Measurements from ENCODE around the gene RSPO1. TPM values are rescaled to one million over a fixed set of nuclear protein-coding genes. Genes with fewer than 3 reads are reported as not detected.

Gene RSPO1
- polyA plus RNA-seq, 1 donor from 2014 or later = not detected

GRCh38 chr1:37614105-37614504, 20.6 kb downstream of the RSPO1 start:
- TF ChIP-seq TAF1 (IDR thresholded peaks at IDR 0.05; ENCODE audit: low read depth) (no peak), MXI1 (conservative IDR thresholded peaks at IDR 0.05; ENCODE audit: poor library complexity, severe bottlenecking) (no peak), SMC3 (conservative IDR thresholded peaks at IDR 0.05; ENCODE audit: poor library complexity) (no peak)
- Histone ChIP-seq H2AFZ (ENCODE audit: low read depth, low read length) (no peak overlapping the region), H3K9me2 (ENCODE audit: insufficient read depth, low read length) (no peaks in the 10 kb centered on the region), H3K27me3 (ENCODE audit: insufficient read depth, low read depth, low read length) (no peaks in the 10 kb centered on the region), H3K9ac (ENCODE audit: low read length) (no peak overlapping the region), H3K4me2 (ENCODE audit: low read length) (no peak overlapping the region), H3K36me3 (ENCODE audit: insufficient read depth, low read length) (no peaks in the 10 kb centered on the region), H3K79me2 (replicated peaks; ENCODE audit: insufficient read depth, low read length) (no peaks in the 10 kb centered on the region), H4K20me1 (ENCODE audit: insufficient read depth) (no peaks in the 10 kb centered on the region), H3K9me3 (ENCODE audit: low read length) (no peaks in the 10 kb centered on the region), H3F3A (ENCODE audit: insufficient read depth, low read length, poor library complexity, severe bottlenecking) (no peaks in the 10 kb centered on the region), H3K27ac (ENCODE audit: low read length) (no peak overlapping the region), H3K4me3 (ENCODE audit: low read length) (no peak overlapping the region)

GRCh38 chr1:37612186-37612585, 22.5 kb downstream of the RSPO1 start:
- H3K9me3 ChIP-seq (ENCODE audit: low read length) = no peaks in the 10 kb centered on the region
- H3K27ac ChIP-seq (ENCODE audit: low read length) = no peak overlapping the region
- H3K4me3 ChIP-seq (ENCODE audit: low read length) = no peak overlapping the region
- no peaks in the 10 kb centered on the region for H3K36me3 ChIP-seq (ENCODE audit: insufficient read depth, low read length)
- no peaks in the 10 kb centered on the region for H3K27me3 ChIP-seq (ENCODE audit: insufficient read depth, low read depth, low read length)
- no peaks in the 10 kb centered on the region for H3F3A ChIP-seq (ENCODE audit: insufficient read depth, low read length, poor library complexity, severe bottlenecking)
- no peak overlapping the region for H3K9ac ChIP-seq (ENCODE audit: low read length)
- H3K79me2 ChIP-seq (replicated peaks; ENCODE audit: insufficient read depth, low read length) = no peaks in the 10 kb centered on the region
- no peak overlapping the region for H2AFZ ChIP-seq (ENCODE audit: low read depth, low read length)
- H3K4me2 ChIP-seq (ENCODE audit: low read length) = no peak overlapping the region
- no peak for TF ChIP-seq SMC3 (conservative IDR thresholded peaks at IDR 0.05; ENCODE audit: poor library complexity)
- no peaks in the 10 kb centered on the region for H4K20me1 ChIP-seq (ENCODE audit: insufficient read depth)
- H3K9me2 ChIP-seq (ENCODE audit: insufficient read depth, low read length) = no peaks in the 10 kb centered on the region

GRCh38 chr1:37609994-37610393, 24.7 kb downstream of the RSPO1 start:
- Histone ChIP-seq H2AFZ (ENCODE audit: low read depth, low read length) (no peak overlapping the region), H3K9me2 (ENCODE audit: insufficient read depth, low read length) (no peaks in the 10 kb centered on the region), H3K9me3 (ENCODE audit: low read length) (no peaks in the 10 kb centered on the region), H3K27ac (ENCODE audit: low read length) (no peak overlapping the region), H3K4me3 (ENCODE audit: low read length) (no peak overlapping the region), H3K79me2 (replicated peaks; ENCODE audit: insufficient read depth, low read length) (no peaks in the 10 kb centered on the region), H3K36me3 (ENCODE audit: insufficient read depth, low read length) (no peaks in the 10 kb centered on the region), H3K9ac (ENCODE audit: low read length) (no peak overlapping the region), H4K20me1 (ENCODE audit: insufficient read depth) (no peaks in the 10 kb centered on the region), H3K27me3 (ENCODE audit: insufficient read depth, low read depth, low read length) (no peaks in the 10 kb centered on the region), H3K4me2 (ENCODE audit: low read length) (no peak overlapping the region), H3F3A (ENCODE audit: insufficient read depth, low read length, poor library complexity, severe bottlenecking) (no peaks in the 10 kb centered on the region)
- TF ChIP-seq SMC3 (conservative IDR thresholded peaks at IDR 0.05; ENCODE audit: poor library complexity) (no peak), TAF1 (IDR thresholded peaks at IDR 0.05; ENCODE audit: low read depth) (no peak), POLR2AphosphoS5 (IDR thresholded peaks at IDR 0.05) (no peak), EZH2 (IDR thresholded peaks at IDR 0.05; ENCODE audit: borderline replicate concordance, insufficient read depth, low read length, poor library complexity, severe bottlenecking) (no peak), RAD21 (conservative IDR thresholded peaks at IDR 0.05) (no peak), CTCF (IDR thresholded peaks at IDR 0.05; ENCODE audit: poor library complexity, severe bottlenecking) (no peak), MXI1 (conservative IDR thresholded peaks at IDR 0.05; ENCODE audit: poor library complexity, severe bottlenecking) (no peak), REST (IDR thresholded peaks at IDR 0.05; ENCODE audit: borderline replicate concordance) (no peak), EP300 (conservative IDR thresholded peaks at IDR 0.05; ENCODE audit: poor library complexity, severe bottlenecking) (no peak)

Measured in neural cell (in vitro differentiated cells).